Measurements from ENCODE around the gene MRPL44. TPM values are rescaled to one million over a fixed set of nuclear protein-coding genes. Genes with fewer than 3 reads are reported as not detected.
"Not testable (repeated sequence)": the region's sequence is repeated elsewhere in the genome, so short reads cannot be mapped to it uniquely, and the experiment has no call there.

Gene MRPL44
- total RNA-seq, 4 donors from 2014 or later: 19.6 to 27.5 (median 21.5) TPM

DNA sequence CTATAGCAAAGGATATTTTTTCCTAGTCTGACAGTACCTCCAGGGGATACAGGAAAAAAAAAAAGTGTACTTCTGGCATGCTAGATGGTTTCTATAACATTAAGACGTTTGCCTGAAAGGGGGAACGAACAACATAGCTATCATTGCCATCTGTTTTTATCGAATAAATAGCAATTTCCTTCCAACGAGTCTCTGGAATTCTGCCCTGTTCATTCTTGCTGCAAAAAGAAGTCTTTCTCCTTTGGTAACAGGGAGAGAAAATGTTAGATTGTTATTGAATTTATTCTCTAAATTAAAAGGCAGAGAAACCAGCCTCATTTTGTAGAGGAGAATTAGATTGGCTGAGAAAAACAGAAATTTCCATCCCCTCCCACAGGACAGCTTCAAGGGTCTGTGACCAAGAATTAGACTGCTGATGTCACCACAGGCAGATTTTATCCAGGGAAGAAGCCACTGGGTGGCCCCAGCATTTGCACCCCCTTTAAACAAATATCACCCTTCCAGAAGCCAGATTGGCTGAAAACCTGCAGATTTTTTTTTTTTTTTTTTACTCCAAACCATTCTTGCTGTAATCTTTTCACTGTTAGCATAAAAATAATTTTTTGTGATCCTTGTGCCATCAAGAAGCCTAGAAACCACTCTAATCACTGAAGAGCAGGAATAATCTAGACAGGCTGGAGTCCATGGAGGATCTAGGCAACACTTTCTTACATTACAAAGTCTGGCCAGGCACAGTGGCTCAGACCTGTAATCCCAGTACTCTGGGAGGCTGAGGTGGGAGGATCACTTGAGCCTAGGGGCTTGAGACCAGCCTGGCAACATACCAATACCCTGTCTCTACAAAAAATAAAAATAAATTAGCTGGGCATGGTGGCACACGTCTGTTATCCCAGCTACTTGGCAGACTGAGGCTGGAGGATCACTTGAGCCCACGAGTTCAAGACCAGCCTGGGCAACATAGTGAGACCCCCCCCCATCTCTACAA, 24.2 kb upstream of the MRPL44 start:
- TF ChIP-seq CTCF (IDR thresholded peaks at IDR 0.05): no peak
- no peak for TF ChIP-seq POLR2A (IDR thresholded peaks at IDR 0.05)
- DNase-seq (ENCODE audit: low spot score in 2 of 2): no peak
- WGBS, 2 donors: 27 to 30% methylated on average over 6 of the region's 6 CpGs
- intact Hi-C loops (cut with DNase I; ENCODE audit: low total_unique reads): no loop called here
- no peak overlapping the region for H3K4me3 ChIP-seq (ENCODE audit: low read depth, poor library complexity, severe bottlenecking)

DNA sequence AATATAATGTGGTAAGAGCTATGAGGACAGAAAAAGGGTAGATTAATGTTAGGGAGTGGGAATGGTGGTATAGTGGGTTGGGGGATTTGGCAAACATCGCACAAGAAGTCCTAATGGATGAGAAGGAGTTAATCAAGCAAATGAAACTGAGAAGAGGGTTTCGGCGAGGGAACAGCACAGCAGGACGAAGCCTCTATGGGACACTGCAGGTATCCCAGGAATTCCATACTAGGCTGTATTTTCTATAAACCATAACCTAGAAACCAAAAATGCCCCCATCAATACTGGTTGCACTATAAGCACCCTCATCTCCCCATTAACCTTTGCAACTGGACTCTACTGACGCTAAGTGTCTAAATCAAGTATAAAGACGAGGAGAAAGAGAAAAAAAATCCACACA, 22.4 kb upstream of the MRPL44 start:
- TF ChIP-seq POLR2A (IDR thresholded peaks at IDR 0.05) (no peak), CTCF (IDR thresholded peaks at IDR 0.05) (no peak)
- no peak for DNase-seq (ENCODE audit: low spot score in 2 of 2)
- no peak overlapping the region for H3K4me3 ChIP-seq (ENCODE audit: low read depth, poor library complexity, severe bottlenecking)
- WGBS, 2 donors: 76 to 79% methylated on average over 6 of the region's 6 CpGs
- intact Hi-C loops (cut with DNase I; ENCODE audit: low total_unique reads): no loop called here

- TF ChIP-seq CTCF (IDR thresholded peaks at IDR 0.05) (no peak), POLR2A (IDR thresholded peaks at IDR 0.05) (no peak)
- no peak for DNase-seq (ENCODE audit: low spot score in 2 of 2)
- H3K4me3 ChIP-seq (ENCODE audit: low read depth, poor library complexity, severe bottlenecking): no peak overlapping the region
- intact Hi-C loops (cut with DNase I; ENCODE audit: low total_unique reads): no loop called here
These were observed 21.7 kb upstream of the MRPL44 start for GRCh38 chr2:223935459-223936125.

DNA sequence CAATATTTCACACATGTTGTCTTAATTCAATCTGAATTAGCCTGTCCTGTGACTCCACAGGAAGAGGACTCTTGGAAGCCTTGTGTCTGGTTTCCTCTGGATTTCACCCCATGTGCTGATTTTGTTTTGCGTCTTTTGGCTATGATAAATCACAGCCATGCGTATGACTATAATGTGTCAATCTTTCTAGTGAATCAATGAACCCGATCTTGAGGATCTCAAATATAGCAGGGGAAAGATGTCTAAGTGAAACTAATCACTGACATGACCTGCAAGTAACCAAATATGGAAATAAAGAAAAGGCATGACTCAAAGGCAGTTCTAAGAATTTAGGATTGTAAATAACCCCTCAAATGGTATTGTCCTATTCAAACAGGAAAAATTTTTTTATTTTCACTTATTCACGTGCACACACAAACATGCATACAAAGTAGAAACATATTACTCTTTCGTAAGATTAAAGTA, 20.4 kb upstream of the MRPL44 start:
- TF ChIP-seq POLR2A (IDR thresholded peaks at IDR 0.05): no peak
- TF ChIP-seq CTCF (IDR thresholded peaks at IDR 0.05): no peak
- H3K4me3 ChIP-seq (ENCODE audit: low read depth, poor library complexity, severe bottlenecking): no peak overlapping the region
- DNase-seq (ENCODE audit: low spot score in 2 of 2): no peak
- intact Hi-C loops (cut with DNase I; ENCODE audit: low total_unique reads): no loop called here
- 49 to 58% methylated on average over 5 of the region's 5 CpGs for WGBS, 2 donors

GRCh38 chr2:223937535-223937934, 19.7 kb upstream of the MRPL44 start:
- 0 to 3% methylated on average over 1 of the region's 1 CpG for WGBS, 2 donors
- no peak for TF ChIP-seq CTCF (IDR thresholded peaks at IDR 0.05)
- no peak for TF ChIP-seq POLR2A (IDR thresholded peaks at IDR 0.05)
- DNase-seq (ENCODE audit: low spot score in 2 of 2): no peak
- no peak overlapping the region for H3K4me3 ChIP-seq (ENCODE audit: low read depth, poor library complexity, severe bottlenecking)
- intact Hi-C loops (cut with DNase I; ENCODE audit: low total_unique reads): no loop called here

DNA sequence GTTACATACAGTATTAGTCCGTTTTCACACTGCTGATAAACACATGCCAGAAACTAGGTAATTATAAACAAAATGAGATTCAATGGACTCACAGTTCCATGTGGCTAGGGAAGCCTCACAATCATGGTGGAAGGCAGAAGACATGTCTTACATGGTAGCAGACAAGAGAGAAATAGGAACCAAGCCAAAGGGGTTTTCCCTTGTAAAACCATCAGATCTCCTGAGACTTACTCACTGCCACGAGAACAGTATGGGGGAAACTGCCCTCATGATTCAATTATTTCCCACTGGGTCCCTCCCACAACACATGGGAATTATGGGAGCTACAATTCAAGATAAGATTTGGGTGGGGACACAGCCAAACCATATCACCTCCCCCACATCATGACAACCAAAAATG, 17.8 kb upstream of the MRPL44 start:
- DNase-seq (ENCODE audit: low spot score in 2 of 2); H3K4me3 ChIP-seq (ENCODE audit: low read depth, poor library complexity, severe bottlenecking); intact Hi-C loops (cut with DNase I; ENCODE audit: low total_unique reads): not testable (repeated sequence)
- 48 to 56% methylated on average over 2 of the region's 2 CpGs for WGBS, 2 donors

All from lower leg skin (tissue), 4 donors.